HG03469 (cell line): ENCODE measurements around the gene MTRF1L.
"Not testable (repeated sequence)": the region's sequence is repeated elsewhere in the genome, so short reads cannot be mapped to it uniquely, and the experiment has no call there.

Experiments
- ATAC-seq: cut with Tn5 transposase; IDR thresholded peaks from one replicate; pipeline ENCODE4 v1.9.1; 2021; ENCODE audit warnings: mild to moderate bottlenecking, moderate library complexity, moderate number of reproducible peaks; ENCODE audit not compliant: unreplicated experiment

MTRF1L gene

DNA sequence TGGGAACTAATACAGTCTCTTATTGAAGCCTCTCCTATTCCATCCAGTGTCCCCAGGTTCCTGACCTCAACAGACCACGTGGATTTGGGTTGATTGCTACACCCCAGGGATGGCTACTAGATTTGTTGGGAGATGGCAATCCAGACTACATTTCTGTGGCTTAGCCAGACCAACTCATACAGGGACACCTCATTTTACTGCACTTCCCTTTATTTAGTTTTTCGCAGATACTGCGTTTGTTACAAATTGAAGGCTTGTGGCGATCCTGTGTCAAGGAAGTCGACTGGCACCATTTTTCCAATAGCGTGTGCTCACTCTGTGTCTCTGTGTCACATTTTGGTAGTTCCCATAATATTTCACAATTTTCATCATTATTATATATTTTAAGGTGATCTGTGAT, 10.3 kb upstream of the MTRF1L start:
- no peak for ATAC-seq

DNA sequence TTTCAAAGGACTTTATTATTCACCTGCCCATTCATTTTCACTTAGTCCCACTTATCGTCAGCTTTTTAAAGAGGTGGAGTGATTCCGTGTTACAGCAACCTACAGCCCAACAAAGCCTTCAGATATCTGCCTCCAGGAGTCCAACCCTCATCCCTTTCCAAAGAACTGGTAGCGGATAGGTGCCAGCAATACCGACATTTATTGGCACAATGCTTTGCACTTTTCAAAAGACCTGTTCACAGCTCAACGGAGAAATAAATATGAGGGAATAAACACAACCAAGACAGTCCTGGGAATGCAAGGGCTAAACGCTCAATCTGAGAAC, 819 bp upstream of the MTRF1L start:
- ATAC-seq: no peak

DNA sequence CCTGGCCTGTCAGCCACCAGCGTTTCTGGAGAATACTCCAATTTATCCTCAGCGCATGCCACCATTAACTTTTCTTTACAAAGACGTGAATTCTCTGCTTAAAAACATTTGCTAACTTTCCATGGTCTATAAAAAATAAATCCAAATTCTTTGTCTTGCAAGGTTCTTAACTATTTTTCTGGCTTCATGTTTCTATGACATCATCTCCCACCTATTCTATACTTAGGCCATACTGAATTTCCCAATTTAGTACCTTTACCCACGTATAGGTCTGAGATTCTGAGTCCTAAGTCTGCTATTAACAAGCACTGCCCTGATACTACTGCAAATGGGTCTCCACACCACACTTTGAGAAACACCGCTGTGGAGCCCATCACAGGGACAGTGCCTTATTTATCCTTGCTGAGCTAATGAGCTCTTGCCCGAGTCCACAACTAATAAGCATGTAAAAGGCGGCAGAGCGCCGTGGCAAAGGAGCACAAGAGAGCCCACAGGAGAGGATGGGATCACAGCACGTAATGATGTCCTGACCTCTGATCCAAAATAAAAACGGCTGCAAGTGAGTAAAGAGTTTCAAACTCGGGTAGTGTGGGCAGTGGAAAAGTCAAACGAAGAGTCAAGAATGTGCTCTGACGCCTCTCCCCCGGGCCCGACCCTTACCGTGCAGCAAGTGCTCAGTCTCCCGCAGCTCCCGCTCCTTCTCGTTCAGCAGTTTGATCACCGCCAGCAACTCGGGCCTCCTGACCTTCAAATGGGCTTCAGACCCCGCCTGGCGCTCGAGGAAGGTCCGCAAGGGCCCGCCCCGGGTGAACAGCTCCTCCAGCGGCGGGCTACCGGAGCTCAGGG, 519 bp downstream of the MTRF1L start:
- no peak for ATAC-seq

DNA sequence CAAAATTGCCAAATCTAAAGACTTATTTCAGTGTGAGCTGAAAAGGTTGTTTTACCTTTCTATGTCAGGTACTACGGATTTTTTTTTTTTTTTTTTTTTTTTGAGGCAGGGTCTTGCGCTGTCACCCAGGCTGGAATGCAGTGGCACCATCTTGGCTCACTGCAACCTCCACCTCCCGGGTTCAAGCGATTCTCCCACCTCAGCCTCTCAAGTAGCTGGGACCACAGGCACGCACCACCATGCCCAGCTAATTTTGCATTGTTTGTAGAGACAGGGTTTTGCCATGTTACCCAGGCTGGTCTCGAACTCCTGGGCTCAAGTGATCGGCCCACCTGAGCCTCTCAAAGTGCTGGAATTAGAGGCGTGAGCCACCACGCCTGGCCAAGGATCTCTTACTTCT, 1.7 kb downstream of the MTRF1L start:
- ATAC-seq: not testable (repeated sequence)

DNA sequence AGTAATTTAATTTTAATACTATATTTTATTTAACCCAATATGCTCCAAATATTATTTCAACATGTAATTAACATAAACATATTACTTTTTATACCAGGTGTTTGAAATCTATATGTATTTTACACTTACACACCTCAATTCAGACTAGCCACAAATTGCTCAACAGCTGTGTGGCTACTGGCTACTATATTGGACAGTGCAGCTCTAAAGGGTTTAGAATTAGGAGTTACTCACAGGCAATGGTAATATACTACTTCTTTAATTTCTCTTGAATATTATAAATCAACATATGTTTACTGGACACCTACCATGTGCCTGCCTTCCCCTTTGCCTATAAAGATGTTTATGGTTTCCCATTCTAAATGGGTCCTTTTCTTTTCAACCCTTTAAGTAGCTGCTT, 2.3 kb downstream of the MTRF1L start:
- ATAC-seq: no peak

DNA sequence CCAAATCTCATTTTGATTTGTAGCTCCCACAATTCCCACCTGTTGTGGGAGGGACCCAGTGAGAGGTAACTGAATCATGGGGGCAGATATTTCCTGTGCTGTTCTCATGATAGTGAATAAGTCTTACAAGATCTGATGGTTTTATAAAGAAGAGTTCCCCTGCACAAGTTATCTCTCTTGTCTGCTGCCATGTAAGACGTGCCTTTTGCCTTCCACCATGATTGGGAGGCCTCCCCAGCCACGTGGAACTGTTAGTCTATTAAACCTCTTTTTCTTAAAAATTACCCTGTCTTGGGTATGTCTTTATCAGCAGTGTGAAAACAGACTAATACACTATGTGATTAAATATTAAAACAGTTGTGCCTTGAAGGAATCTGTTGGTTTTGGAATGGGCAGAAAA, 3.0 kb downstream of the MTRF1L start:
- not testable (repeated sequence) for ATAC-seq

DNA sequence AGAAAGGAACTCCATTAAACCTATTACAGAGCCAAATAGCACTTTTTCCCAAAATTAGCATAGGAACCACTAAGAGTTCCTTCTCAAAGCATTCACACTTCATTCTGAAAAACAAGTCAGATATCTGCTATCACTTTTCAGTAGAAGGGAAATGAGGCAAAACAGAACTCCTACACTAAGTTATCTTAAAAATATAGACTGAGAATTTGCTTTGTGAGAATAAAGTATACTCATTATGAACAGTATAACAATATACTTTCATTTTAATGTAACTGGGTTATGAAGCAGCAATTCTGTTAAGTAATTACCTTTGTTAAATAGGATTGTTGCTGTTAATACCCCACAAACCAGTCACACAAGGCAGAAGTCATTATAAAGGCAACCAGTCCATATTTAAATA, 8.7 kb downstream of the MTRF1L start:
- ATAC-seq: no peak

DNA sequence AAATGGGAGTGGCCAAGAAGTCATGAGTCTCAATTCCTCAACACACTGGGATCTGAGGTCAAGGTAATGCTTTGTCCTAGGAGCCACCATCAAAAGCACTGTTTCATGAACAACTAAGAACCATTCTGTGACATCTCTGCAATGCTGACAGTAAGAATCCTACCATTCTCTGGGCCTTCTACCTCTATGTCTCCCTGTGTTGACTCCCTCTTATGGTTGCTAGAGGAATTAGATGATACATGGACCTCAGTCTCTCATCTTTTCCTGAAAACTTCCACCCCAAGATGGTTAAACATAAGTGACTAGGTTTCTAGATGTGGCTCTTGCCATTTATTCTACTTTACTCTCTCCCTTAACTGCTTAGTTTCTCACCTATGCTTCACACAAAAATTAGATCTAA, 9.1 kb downstream of the MTRF1L start:
- no peak for ATAC-seq

DNA sequence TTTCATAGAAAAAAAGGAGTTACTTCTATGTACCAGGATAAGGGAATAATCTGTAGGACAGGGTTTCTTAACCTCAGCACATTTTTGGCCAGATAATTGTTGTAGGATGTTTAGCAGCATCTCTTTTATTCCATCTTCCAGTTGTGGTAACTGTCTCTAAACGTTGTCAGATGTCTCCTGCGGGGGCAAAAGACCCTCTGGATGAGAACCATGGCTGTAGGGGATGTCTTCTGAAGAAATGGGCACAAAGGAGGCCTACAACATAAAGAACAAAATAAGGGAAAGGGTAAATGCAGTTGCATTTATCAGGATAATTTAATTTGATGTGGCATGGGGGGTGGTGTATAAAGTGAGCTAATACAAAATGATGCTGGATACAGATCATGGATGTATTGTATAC, 15.5 kb downstream of the MTRF1L start:
- ATAC-seq: no peak

DNA sequence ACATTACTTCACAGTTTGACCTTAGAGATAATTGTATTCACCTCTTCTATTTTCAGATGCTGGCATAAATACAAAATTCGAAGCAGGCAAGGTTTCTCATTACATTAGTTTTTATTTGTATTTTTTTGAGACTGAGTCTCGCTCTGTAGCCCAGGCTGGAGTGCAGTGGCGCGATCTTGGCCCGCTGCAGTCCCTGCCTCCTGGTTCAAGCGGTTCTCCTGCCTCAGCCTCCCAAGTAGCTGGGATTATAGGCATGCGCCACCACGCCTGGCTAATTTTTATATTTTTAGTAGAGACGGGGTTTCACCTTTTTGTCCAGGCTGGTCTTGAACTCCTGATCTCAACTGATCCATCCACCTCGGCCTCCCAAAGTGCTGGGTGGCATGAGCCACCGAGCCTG, 17.2 kb downstream of the MTRF1L start:
- ATAC-seq: not testable (repeated sequence)

DNA sequence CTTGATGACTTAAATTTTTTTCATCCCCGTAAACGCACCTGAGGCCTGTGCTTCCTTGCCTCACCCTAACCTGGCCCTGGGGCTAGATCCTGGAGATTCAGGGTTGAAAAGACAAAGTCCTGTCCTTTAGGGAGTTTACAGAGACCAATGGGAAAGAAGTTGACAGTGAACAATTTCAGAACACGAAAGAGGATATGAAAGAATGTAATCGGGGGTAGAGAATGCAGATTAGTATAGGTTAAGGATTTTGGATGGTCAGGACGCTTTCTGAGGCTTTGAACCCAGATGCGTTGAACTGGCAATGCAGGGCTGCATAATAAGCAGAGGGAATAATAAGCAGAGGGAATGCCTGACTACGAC, 18.0 kb downstream of the MTRF1L start:
- peak; percentile 20 for ATAC-seq

DNA sequence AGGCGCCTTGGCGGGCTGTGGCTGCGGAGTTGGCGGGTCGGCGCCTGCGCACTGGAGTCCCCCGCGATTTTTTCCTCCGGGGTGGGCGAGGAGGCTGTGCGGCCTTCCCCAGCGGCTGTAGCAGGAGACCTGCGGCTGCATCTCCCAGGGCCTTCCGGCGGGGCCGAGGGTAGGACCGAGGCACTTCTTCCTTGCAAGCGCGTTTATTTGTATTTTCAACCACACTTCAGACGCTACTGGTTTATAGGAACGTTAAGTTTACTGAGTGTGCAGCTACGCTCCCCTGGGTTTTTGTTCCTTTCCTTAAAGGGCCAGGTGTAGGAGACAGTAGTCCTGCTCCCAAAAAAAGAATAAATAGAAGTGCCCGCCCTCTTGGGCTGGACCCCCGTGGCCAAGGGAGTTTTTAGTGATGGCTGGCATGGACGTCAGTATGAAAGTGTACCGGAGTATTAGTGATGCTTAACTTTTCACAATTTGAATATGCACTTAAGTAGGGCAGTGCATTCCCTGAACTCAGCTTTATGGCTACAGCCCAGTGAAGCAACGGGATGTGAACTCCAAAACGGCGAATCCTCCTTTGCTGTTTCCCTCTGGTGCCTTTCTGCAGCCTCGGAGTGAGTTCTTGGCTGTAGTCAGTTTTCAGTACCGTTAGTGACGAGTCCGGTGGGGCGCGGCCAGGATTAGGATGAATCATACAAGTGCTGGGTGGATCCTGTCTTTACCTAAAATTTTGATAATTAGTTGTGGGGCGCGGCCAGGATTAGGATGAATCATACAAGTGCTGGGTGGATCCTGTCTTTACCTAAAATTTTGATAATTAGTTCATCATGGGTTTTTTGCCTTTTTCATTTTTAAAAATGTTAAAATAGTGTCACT, 18.6 kb downstream of the MTRF1L start:
- peak; percentile 10 for ATAC-seq

DNA sequence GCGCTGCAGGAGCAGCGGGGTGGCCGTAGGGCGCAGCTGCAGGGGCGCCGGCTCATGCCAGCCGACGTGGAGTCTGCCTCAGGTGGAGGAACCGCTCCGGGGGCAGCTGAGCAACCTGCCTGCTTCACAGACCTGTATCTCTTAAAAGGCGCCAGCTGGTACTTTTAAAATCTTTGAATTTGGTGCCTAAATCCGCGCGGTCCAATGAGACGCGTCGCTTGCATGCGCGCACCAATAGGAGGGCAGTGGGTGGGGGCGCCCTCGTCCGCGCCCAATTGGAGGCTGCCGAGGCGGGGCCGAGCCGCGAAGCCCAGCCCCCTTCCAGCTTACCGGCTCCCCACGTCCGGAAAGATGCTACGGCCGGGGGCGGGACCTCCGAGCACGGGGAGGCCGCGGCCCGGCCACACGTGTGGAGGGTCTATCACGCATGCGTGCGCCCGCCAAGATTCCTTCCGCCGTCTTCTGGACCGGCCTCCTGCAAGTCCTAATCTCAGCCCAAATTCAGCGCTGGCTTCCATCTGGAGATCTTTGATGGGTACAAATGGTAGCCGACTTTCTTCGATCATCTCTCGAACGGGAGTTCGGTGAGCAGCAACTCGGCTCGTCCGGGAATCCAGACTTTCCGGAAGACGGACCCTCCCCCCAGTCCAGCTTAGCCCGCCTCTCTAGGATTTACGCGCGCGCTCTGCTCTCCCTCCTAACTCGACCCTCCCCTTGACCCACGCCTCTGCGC, 19.4 kb downstream of the MTRF1L start, which contains the start of gene FBXO5:
FBXO5 (minus strand) TSS at position 138 of the 733 bp plus-strand sequence; CDS start at position 56, 82 bp downstream.
- peak; percentile 79 for ATAC-seq

DNA sequence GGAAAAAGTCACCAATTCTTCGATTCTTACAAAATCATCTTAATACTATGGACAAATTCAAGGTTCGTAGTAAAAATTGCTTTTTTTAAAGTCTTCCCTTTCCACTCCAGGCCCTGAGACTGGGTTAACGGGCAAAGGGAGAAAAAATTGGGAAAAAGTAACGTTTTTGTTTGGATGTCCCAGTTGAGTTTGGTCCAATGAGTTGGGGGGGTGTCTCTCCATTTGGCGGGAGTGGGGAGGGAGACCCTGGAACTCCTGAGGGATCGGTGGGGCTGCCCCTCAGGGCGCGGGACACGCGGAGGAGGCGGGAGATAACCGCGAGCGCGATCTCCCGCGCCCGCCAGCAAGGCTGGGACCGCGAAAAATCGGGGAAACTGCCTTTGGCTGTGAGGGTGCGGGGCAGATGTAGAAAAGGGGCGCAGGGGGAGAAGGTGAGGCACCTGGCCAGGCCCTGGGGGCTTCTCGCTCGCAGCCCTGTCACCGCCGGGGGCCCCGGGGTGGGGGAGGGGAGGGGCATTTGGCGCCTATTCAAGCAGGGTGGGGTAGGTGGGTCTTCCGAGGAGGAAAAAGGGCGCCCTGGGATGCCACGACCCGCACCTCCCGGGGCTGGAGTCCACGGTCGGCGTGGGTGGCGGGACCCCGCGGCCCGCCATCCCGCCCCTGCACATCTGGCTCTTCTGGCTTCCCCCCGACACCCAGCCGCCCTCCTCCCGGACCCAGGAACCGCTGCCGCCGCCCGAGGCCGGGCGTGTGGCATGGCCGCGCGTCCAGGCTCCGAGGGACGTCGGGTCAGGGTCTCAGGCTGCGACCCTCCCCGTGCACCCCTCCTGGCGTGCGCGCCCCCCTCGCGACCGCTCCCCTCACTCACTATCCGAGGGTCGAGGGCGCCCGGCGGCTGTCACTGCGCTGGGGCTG, 20.3 kb downstream of the MTRF1L start:
- ATAC-seq: no peak

DNA sequence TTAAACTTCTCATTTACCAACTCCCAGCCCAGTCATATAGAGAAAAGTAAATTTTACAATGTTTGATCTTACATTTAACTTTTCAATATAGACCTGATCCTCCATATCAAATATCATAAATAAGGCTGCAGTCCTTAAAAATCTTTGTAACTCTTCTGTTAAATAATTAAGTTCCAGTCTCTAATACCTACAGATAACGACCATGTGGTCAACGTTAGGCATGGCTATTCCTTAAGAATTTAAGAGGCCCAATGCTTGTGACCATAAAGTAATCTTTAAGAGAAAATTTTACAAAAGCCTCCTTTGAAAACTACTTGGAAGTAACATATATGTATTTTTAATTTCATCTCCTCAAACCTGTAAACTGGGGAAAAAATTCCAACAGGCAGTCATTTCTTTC, 21.3 kb downstream of the MTRF1L start:
- ATAC-seq: no peak

DNA sequence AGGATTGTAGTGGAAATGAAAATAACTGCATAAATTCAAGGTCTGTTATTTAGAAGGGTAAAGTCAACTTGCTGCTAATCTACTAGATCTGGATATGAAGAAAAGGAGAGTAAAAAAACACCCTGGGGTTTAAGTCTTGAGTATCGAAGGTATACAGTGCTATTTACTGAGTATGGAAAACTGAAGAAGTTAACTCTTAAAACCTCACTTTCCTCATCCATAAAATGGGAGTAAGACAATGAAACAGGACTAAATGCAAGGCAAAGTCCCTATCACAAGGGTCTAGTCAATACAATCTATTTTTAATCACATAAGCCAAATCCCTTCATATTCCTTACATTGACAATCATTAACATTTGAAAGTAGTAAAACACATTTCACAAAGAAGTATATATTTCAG, 21.9 kb downstream of the MTRF1L start:
- ATAC-seq: no peak

DNA sequence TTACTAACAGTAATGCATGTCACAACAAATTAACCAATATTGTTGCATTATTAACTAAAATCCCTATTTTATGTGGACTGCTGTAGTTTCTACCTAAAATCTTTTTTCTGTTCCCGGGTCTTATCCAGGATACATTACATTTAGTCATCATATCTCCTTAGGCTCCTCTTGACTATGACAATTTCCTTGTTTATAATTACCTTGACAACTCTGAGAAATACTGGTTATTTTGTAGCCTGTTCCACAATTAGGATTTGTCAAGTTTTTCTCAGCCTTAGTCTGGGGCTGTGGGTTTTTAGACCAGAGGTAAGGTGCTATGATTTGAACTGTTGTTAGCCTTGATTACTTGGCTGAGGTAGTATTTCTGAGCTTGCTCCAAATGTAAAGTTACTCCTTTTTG, 23.4 kb downstream of the MTRF1L start:
- no peak for ATAC-seq

DNA sequence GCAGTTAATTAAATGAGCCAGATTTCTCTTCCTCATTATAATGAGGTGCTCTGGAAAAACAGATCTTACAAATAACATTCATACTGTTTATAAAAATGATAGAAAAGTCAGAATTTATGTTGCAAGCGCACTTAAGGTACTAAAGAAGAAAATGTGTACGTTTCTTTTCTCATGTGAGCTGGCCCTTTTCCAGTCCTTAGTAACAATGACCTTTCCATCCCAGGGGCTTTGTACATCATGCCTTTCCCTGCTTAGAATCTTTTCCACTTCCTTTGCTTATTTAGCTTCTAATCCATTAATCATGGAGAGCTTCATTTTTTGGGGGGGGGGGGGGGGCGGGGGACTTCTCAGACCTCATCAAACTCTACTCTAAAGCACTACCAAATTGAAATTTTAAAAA, 24.5 kb downstream of the MTRF1L start:
- ATAC-seq: no peak

DNA sequence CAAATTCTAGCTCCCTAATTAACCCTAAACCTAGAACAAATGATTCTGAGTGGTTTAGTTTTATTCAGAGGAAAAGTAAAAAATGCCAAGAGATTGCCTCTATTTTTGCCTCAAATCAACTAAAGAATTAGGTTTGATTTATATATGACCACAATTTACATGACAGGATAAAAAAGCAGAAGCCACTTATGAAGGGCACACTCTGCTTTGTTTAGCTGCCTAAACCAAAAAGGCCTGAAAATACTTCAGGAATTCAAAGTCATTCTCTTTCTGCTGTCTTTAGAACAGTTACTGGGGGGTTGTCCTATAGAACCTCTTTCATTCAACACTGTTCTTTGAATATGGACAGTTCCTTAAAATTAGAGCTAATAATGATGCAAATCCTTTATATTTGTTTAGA, 25.0 kb downstream of the MTRF1L start:
- no peak for ATAC-seq

DNA sequence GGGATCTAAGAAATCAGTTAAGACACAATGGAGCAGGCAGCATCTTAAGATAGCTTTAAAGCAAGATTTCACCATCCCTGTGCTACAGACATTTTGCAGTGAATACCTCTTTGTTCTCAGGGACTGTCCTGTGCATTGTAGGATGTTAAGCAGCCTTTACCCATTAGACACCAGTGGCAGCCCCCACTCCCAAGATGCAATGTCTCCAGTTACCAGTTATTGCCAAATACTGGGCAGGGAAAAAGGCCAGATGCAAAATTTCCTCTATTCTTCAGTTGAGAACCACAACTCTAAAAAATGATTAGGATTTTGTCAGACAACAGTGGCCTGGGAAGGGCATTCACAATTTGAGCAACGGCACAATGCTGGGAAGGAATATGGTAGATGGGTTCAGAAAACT, 25.8 kb downstream of the MTRF1L start:
- no peak for ATAC-seq
